ENCODE results near the gene C3orf62.

Gene C3orf62

DNA sequence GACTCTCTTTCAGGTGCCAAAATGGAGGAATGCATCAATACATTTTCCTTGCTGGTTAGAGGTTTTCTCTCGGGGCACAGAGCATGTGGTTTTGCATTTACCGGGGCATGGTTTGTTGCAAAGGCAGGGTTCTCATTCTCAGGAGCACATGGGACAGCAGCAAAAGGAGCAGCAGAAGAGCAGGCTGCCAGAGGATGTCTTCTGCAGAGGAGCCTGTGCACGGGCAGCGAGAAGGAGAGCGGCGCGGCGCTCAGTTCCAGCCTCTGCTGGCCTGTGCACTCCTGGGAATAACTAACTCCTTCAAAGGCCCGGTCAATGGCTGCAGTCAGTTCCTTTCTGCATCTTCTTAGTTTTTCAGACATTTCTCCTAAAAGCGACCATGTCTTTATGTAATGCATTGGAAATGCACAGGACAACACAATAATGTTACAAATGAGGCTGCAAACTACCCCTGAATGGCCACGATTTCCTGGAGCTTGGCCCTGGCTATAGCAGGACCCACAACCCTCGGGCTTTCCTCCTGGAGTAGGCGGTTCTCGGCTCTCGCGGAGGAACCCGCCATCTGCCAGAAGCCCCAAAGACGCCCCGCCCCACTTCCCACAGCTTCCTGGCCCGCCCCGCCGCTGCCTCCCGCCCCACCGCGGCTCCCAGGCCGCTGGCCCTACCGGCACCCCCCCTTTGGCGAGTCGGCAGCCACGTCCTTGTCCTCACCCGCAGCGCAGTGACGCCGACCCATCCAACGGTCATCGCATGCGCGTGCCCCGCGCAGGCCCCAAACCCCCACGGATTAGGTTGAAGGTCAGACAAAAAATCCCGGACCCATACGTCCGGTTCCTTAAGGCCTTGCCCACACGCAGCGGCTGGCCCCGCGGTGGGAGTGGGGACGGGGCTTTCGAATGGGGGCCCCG lies at the start of gene C3orf62:
Gene C3orf62, minus strand, starts transcription at position 758 of the 908 bp plus-strand sequence. Its CDS starts 360 bp downstream, at position 398.
- TF ChIP-seq, protein P1, sequence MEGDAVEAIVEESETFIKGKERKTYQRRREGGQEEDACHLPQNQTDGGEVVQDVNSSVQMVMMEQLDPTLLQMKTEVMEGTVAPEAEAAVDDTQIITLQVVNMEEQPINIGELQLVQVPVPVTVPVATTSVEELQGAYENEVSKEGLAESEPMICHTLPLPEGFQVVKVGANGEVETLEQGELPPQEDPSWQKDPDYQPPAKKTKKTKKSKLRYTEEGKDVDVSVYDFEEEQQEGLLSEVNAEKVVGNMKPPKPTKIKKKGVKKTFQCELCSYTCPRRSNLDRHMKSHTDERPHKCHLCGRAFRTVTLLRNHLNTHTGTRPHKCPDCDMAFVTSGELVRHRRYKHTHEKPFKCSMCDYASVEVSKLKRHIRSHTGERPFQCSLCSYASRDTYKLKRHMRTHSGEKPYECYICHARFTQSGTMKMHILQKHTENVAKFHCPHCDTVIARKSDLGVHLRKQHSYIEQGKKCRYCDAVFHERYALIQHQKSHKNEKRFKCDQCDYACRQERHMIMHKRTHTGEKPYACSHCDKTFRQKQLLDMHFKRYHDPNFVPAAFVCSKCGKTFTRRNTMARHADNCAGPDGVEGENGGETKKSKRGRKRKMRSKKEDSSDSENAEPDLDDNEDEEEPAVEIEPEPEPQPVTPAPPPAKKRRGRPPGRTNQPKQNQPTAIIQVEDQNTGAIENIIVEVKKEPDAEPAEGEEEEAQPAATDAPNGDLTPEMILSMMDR (IDR thresholded peaks at IDR 0.05; ENCODE audit: extremely low read depth, missing control alignments): no peak
- peak; percentile 90 for DNase-seq (ENCODE audit: low spot score)

DNA sequence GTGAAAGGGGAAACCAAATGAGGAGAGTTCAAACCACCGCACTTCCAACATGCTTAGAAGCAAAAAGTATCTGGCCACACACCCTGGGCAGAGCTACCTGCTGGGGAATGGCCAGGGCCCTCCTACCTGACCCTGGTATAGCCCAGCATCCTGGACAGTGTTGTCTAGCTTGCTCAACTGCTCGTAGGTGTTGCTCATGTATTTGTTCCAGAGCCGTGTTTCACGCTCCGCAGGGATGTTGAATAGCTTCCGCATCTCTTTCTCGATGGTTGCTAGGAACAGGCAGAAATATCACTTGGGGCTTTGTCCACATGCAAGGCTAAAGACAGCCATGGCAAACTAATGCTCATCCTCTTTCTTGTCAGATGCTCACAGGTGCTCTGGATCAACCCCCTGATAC lies 47.7 kb upstream of the C3orf62 start:
- DNase-seq (ENCODE audit: low spot score): no peak
- TF ChIP-seq, protein P1 (IDR thresholded peaks at IDR 0.05; ENCODE audit: extremely low read depth, missing control alignments): no peak

DNA sequence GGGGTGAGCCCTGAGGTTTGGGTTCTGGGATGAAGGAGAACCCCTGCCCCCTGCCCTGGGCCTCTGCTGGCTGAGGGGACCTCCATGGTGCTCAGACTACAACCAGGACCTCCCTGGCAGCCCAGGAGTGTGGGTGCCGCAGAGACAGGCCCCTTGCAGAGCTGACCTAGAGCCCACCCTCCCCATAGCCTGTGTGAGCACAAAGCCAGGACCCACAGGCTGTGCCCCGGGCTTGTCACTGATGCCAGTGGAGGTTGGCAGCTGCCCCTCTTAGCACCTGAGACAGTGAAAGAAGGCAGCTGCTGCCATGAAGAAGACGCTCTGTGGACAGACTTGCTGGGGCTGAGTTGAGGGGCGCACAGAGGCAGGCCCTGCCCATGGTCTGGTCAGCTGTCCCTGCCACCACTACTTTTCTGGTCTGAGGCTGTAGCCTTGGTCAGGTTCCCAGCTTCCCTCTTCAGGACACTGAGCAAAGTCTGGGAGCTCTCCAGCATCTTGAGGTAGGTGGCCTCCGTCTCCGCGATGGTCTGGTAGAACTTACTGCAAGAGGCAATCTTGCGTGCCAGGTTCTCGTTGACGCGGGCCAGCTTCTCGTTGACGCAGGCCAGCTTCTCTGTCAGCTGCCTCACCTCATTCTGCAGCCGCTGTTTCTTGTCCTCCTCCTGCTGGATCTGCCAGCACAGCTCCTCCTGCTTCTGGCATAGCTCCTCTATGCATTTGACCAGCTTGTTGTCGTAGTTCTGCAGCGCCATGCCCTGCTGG lies 39.8 kb upstream of the C3orf62 start:
- TF ChIP-seq, protein P1 (IDR thresholded peaks at IDR 0.05; ENCODE audit: extremely low read depth, missing control alignments): no peak
- no peak for DNase-seq (ENCODE audit: low spot score)

DNA sequence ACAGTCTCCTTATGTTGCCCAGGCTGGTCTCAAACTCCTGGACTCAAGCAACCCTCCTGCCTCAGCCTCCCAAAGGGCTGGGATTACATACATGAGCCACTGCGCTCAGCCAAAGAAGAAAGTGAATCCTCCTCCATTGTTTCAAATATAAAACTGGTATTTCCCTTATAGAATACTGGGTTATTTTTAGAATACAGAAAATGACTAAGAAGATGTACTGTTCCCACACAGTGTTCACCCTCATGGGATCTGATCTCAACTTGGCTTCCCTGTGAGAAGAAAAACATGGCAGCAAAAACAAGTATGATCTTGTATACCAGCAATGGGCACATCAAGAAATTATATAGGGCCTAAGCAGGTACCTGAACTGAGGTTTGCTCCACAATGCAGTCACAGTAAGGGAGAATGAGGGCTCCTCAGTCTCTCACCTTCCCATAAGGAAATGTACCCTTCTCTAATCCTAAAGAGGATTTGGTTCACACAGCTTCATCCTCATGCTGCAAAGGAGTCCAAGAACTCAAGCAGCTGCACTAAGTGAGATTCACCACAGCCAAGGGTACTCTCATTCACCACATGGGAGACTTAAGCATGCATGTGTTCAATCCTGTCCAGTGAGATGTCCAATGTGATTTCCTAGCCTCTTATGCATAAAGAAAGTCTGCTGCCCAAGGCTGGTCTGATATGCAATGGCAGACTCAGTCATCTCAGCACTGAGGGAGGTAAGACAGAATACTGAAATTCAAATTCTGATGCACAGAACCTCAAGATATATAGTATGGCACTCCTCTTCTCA lies 37.1 kb upstream of the C3orf62 start:
- peak; percentile 24 for DNase-seq (ENCODE audit: low spot score)
- TF ChIP-seq, protein P1 (IDR thresholded peaks at IDR 0.05; ENCODE audit: extremely low read depth, missing control alignments): no peak

DNA sequence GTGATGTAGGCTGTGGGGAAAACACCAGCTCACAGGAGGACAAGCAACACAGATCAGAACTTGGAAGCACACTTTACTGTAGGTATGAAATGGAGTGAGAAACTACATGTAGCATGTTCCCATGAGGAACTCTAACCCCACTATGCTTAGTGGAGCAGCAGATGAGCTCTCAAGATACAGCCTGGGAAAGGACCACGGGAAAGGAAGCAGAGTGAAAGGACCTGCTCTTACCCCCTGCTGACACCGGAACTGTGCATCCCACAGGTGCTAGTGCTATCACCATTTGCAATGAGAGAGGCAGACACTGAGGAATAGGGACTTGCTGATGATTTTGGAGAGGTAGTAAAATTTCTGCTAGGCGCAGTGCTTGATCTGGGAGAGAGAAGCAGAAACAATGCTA lies 34.3 kb upstream of the C3orf62 start:
- TF ChIP-seq, protein P1 (IDR thresholded peaks at IDR 0.05; ENCODE audit: extremely low read depth, missing control alignments): no peak
- DNase-seq (ENCODE audit: low spot score): no peak

DNA sequence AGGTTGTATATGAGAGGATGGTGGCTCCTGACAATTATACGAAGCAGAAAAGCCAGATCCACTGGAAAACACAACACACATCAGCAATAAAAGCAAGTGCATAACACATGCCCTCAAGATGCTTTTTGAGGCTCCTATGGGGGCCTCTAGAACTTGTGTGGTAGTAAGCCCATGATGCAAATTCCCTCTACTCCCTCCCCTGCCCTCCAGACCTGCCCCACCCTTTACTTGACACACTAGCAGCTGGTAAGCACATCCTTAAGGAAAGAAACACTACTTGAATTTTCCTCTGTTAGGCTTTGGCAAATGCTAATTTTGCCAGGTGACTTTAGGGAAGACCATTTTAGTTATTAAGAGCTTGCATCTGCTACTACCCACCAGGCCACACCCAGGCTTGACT lies 33.6 kb upstream of the C3orf62 start:
- no peak for DNase-seq (ENCODE audit: low spot score)
- TF ChIP-seq, protein P1 (IDR thresholded peaks at IDR 0.05; ENCODE audit: extremely low read depth, missing control alignments): no peak

All from GM20000 (cell line).